Measurements from ENCODE around the gene TMA7.
A peak's percentile ranks its signal among the peaks of the same experiment; 100 is the strongest.

Gene TMA7

GRCh38 chr3:48445277-48445882, 5.3 kb downstream of the TMA7 start:
- Histone ChIP-seq H3K4me3 (ENCODE audit: low read depth, low read length, poor library complexity, severe bottlenecking) (peak overlapping the region; percentile 81), H3K27ac (ENCODE audit: low read depth, low read length, poor library complexity, severe bottlenecking) (no peak overlapping the region), H3F3A (ENCODE audit: insufficient read depth, low read length) (0 out of 2 replicates have a peak, but pooled peaks cover 2% of the 10 kb centered on the region), H3K79me2 (ENCODE audit: insufficient read depth, low read length) (peaks cover 27% of the 10 kb centered on the region), H3K36me3 (ENCODE audit: insufficient read depth, low read length) (peaks cover 39% of the 10 kb centered on the region), H3K27me3 (ENCODE audit: insufficient read depth, low read length) (no peaks in the 10 kb centered on the region), H3K9ac (ENCODE audit: low read length) (peak overlapping the region; percentile 81; the same call in 1 of the 2 replicates), H2AFZ (ENCODE audit: low read length) (no peak overlapping the region), H3K4me2 (ENCODE audit: low read length) (peak overlapping the region; percentile 97), H3K4me1 (ENCODE audit: insufficient read depth, low read length, severe bottlenecking) (peaks cover 41% of the 10 kb centered on the region), H3K9me3 (ENCODE audit: low read length) (no peaks in the 10 kb centered on the region), H3K9me2 (ENCODE audit: low read depth, low read length) (no peaks in the 10 kb centered on the region), H4K20me1 (ENCODE audit: insufficient read depth, low read length) (no peaks in the 10 kb centered on the region)
- TF ChIP-seq EZH2 (IDR thresholded peaks at IDR 0.05; ENCODE audit: borderline replicate concordance, low read length) (no peak), CTCF (IDR thresholded peaks at IDR 0.05; ENCODE audit: low read length) (no peak)

GRCh38 chr3:48446043-48446424, 6.0 kb downstream of the TMA7 start:
- Histone ChIP-seq H3K36me3 (ENCODE audit: insufficient read depth, low read length) (peaks cover 39% of the 10 kb centered on the region), H4K20me1 (ENCODE audit: insufficient read depth, low read length) (no peaks in the 10 kb centered on the region), H3K4me1 (ENCODE audit: insufficient read depth, low read length, severe bottlenecking) (peaks cover 40% of the 10 kb centered on the region), H3F3A (ENCODE audit: insufficient read depth, low read length) (0 out of 2 replicates have a peak, but pooled peaks cover 2% of the 10 kb centered on the region), H3K4me3 (ENCODE audit: low read depth, low read length, poor library complexity, severe bottlenecking) (peak overlapping the region; percentile 81), H2AFZ (ENCODE audit: low read length) (no peak overlapping the region; the same call in 1 of the 2 replicates), H3K9ac (ENCODE audit: low read length) (peak overlapping the region; percentile 81), H3K9me3 (ENCODE audit: low read length) (no peaks in the 10 kb centered on the region), H3K79me2 (ENCODE audit: insufficient read depth, low read length) (peaks cover 20% of the 10 kb centered on the region), H3K27ac (ENCODE audit: low read depth, low read length, poor library complexity, severe bottlenecking) (no peak overlapping the region), H3K9me2 (ENCODE audit: low read depth, low read length) (no peaks in the 10 kb centered on the region), H3K27me3 (ENCODE audit: insufficient read depth, low read length) (no peaks in the 10 kb centered on the region), H3K4me2 (ENCODE audit: low read length) (peak overlapping the region; percentile 97)
- no peak for TF ChIP-seq CTCF (IDR thresholded peaks at IDR 0.05; ENCODE audit: low read length)
- TF ChIP-seq EZH2 (IDR thresholded peaks at IDR 0.05; ENCODE audit: borderline replicate concordance, low read length), result no peak

DNA sequence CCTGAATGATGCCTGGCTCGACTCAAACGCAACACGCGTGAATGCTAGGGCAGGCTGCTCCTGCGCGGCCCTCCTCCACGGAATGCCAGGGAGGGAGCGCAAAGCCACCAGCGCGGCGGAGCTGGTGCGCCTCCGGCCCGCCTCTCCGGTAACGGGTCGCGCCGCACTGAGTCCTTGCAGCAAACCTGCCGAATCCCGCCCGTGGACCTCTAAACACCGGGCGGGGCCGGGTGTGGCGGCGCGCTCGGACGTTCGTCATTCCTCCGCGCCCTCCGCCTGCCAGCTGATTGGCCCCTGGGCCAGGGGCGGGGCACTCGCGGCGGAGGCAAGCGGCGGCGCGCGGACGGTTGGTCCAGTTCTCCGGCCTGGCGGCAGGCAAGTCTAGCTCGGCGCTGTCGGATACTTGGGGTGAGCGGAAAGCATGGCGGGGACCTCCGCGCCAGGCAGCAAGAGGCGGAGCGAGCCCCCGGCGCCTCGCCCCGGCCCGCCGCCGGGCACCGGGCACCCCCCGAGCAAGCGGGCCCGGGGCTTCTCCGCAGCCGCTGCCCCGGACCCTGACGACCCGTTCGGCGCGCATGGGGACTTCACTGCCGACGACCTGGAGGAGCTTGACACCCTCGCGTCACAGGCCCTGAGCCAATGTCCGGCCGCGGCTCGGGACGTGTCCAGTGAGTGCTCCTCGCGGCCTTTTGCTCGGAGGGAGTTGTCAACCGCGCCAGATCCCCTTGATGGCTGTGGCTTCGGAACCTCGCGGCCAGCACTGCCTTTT, 6.6 kb downstream of the TMA7 start, which contains the start of gene ATRIP:
TSS of gene ATRIP (plus strand) at position 313 of the 769 bp plus-strand sequence. CDS start at position 422, 109 bp downstream.
- Histone ChIP-seq H2AFZ (ENCODE audit: low read length) (no peak within 1 kb of the TSS; the same call in 1 of the 2 replicates), H3K79me2 (ENCODE audit: insufficient read depth, low read length) (peaks cover 15% of the 10 kb centered on the region), H3F3A (ENCODE audit: insufficient read depth, low read length) (0 out of 2 replicates have a peak, but pooled peaks cover 2% of the 10 kb centered on the region), H4K20me1 (ENCODE audit: insufficient read depth, low read length) (no peaks in the 10 kb centered on the region), H3K9me3 (ENCODE audit: low read length) (no peaks in the 10 kb centered on the region), H3K36me3 (ENCODE audit: insufficient read depth, low read length) (peaks cover 41% of the 10 kb centered on the region), H3K4me1 (ENCODE audit: insufficient read depth, low read length, severe bottlenecking) (peaks cover 34% of the 10 kb centered on the region), H3K9ac (ENCODE audit: low read length) (peak within 1 kb of the TSS; percentile 81), H3K4me2 (ENCODE audit: low read length) (peak within 1 kb of the TSS; percentile 97), H3K27me3 (ENCODE audit: insufficient read depth, low read length) (no peaks in the 10 kb centered on the region), H3K4me3 (ENCODE audit: low read depth, low read length, poor library complexity, severe bottlenecking) (peak within 1 kb of the TSS; percentile 81), H3K27ac (ENCODE audit: low read depth, low read length, poor library complexity, severe bottlenecking) (no peak within 1 kb of the TSS), H3K9me2 (ENCODE audit: low read depth, low read length) (no peaks in the 10 kb centered on the region)
- TF ChIP-seq EZH2 (IDR thresholded peaks at IDR 0.05; ENCODE audit: borderline replicate concordance, low read length) (no peak), CTCF (IDR thresholded peaks at IDR 0.05; ENCODE audit: low read length) (no peak)
